Neutrophil (primary cell): ENCODE measurements around the gene SLC35F1.

ENCODE experiments used
- H3K27ac ChIP-seq: fragments of 200-600 bp; sonication (generic); 2 replicates; pipeline ENCODE4 v1.5.1; 2016; ENCODE audit warnings: mild to moderate bottlenecking, moderate library complexity
- H3K27me3 ChIP-seq: fragments of 200-600 bp; sonication (generic); 2 replicates; pipeline ENCODE4 v1.6.0; 2016; ENCODE audit warnings: mild to moderate bottlenecking
- H3K36me3 ChIP-seq: fragments of 200-600 bp; sonication (generic); 2 replicates; pipeline ENCODE4 v1.5.1; 2017
- H3K4me1 ChIP-seq, 2 experiments: fragments of 200-600 bp in 1 of 2; sonication (generic) in 1 of 2; 1 replicate in 1 of 2; 2 replicates in 1 of 2; pipeline versions ENCODE4 v1.5.1 to v1.6.1; 2013 to 2016; ENCODE audit warnings: low read depth in 1 of 2, low read length in 1 of 2, mild to moderate bottlenecking in 1 of 2, moderate library complexity in 1 of 2; ENCODE audit not compliant: control insufficient read depth in 1 of 2, insufficient read depth in 1 of 2
- H3K4me3 ChIP-seq, 2 experiments: fragments of 200-600 bp in 1 of 2; sonication (generic) in 1 of 2; 1 replicate in 1 of 2; 2 replicates in 1 of 2; pipeline ENCODE4 v1.5.1; 2013 to 2016; ENCODE audit warnings: low read depth in 1 of 2, low read length in 1 of 2, mild to moderate bottlenecking in 1 of 2, moderate library complexity in 1 of 2
- H3K9me3 ChIP-seq: fragments of 200-600 bp; sonication (generic); 2 replicates; pipeline ENCODE4 v1.5.1; 2016
- TF ChIP-seq, protein P1 (sequence below): fragments of 200-600 bp; sonication (generic); IDR thresholded peaks from 2 replicates; pipeline ENCODE4 v1.5.1; 2016; ENCODE audit warnings: antibody characterized with exemption

Gene SLC35F1

DNA sequence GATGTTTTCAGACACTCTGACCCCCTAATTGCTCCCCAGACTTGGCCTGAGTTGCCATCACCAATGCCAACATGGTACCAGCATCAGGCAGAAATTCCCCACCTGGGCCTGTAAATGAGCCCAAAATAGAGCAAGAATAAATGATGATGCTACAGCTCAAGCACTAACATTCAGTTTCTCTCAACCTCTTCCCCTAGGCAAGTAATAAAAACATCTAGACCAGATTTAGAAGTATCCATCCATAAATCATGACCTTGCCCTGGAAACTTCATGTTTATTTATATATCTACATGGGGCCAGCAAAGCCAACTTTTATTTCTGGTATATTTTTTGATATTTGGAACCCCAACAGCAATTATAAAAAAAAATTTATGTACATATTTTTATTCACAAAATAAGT is 419.6 kb downstream of the SLC35F1 start:
- Histone ChIP-seq H3K4me3 (no peak overlapping the region), H3K27me3 (no peaks in the 10 kb centered on the region), H3K4me1 (no peaks in the 10 kb centered on the region), H3K27ac (no peak overlapping the region), H3K36me3 (no peaks in the 10 kb centered on the region), H3K9me3 (no peaks in the 10 kb centered on the region)
- TF ChIP-seq, protein P1, sequence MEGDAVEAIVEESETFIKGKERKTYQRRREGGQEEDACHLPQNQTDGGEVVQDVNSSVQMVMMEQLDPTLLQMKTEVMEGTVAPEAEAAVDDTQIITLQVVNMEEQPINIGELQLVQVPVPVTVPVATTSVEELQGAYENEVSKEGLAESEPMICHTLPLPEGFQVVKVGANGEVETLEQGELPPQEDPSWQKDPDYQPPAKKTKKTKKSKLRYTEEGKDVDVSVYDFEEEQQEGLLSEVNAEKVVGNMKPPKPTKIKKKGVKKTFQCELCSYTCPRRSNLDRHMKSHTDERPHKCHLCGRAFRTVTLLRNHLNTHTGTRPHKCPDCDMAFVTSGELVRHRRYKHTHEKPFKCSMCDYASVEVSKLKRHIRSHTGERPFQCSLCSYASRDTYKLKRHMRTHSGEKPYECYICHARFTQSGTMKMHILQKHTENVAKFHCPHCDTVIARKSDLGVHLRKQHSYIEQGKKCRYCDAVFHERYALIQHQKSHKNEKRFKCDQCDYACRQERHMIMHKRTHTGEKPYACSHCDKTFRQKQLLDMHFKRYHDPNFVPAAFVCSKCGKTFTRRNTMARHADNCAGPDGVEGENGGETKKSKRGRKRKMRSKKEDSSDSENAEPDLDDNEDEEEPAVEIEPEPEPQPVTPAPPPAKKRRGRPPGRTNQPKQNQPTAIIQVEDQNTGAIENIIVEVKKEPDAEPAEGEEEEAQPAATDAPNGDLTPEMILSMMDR = no peak

GRCh38 chr6:118327237-118327636 is 420.2 kb downstream of the SLC35F1 start:
- H3K9me3 ChIP-seq = no peaks in the 10 kb centered on the region

GRCh38 chr6:118333772-118334171 is 426.7 kb downstream of the SLC35F1 start:
- TF ChIP-seq, protein P1 = no peak
- H3K9me3 ChIP-seq = no peaks in the 10 kb centered on the region
- H3K4me1 ChIP-seq = no peaks in the 10 kb centered on the region
- H3K4me3 ChIP-seq = no peak overlapping the region
- no peaks in the 10 kb centered on the region for H3K36me3 ChIP-seq
- no peak overlapping the region for H3K27ac ChIP-seq
- no peaks in the 10 kb centered on the region for H3K27me3 ChIP-seq

More at GRCh38 chr6:118327237-118327636, 420.2 kb downstream of the SLC35F1 start:
- Histone ChIP-seq H3K4me3 (no peak overlapping the region), H3K27ac (no peak overlapping the region), H3K4me1 (no peaks in the 10 kb centered on the region), H3K27me3 (no peaks in the 10 kb centered on the region), H3K36me3 (no peaks in the 10 kb centered on the region)
- TF ChIP-seq, protein P1 = no peak

GRCh38 chr6:118334634-118335033 is 427.6 kb downstream of the SLC35F1 start:
- no peaks in the 10 kb centered on the region for H3K4me1 ChIP-seq
- no peak overlapping the region for H3K4me3 ChIP-seq
- no peaks in the 10 kb centered on the region for H3K9me3 ChIP-seq
- no peaks in the 10 kb centered on the region for H3K36me3 ChIP-seq
- no peak overlapping the region for H3K27ac ChIP-seq
- H3K27me3 ChIP-seq = no peaks in the 10 kb centered on the region
- TF ChIP-seq, protein P1 = no peak

- H3K27me3 ChIP-seq = no peaks in the 10 kb centered on the region
- H3K4me3 ChIP-seq = no peak overlapping the region
- TF ChIP-seq, protein P1 = no peak
- no peak overlapping the region for H3K27ac ChIP-seq
- no peaks in the 10 kb centered on the region for H3K36me3 ChIP-seq
- H3K9me3 ChIP-seq = no peaks in the 10 kb centered on the region
- H3K4me1 ChIP-seq = no peaks in the 10 kb centered on the region
Observed at GRCh38 chr6:118335325-118335816, 428.3 kb downstream of the SLC35F1 start.
